H1 (cell line): ENCODE results near the gene THBD. TPM values are rescaled to one million over a fixed set of nuclear protein-coding genes. Genes with fewer than 3 reads are reported as not detected.

Experiments used
- CTCF ChIA-PET: fragments of 300-600 bp; sonication (Branson Sonifier 250); formaldehyde crosslinking; loops from one replicate; lab custom pipeline; 2021; ENCODE audit not compliant: partially characterized antibody; lab: Charles Lee
- POLR2A ChIA-PET: fragments of 300-600 bp; sonication (Branson Sonifier 250); formaldehyde crosslinking; loops from one replicate; lab custom pipeline; 2021; ENCODE audit warnings: inconsistent platforms; ENCODE audit not compliant: partially characterized antibody; lab: Charles Lee
- DNase-seq, 2 experiments: peaks; one replicate each; pipeline versions ENCODE4 v3.0.0 to v3.0.0-alpha.2; 2010 to 2022; ENCODE audit warnings: low spot score in 2 of 2, low read depth in 1 of 2, mixed read lengths in 1 of 2
- FAIRE-seq: peaks from 2 replicates; lab custom pipeline; 2011; peaks lifted over from hg19 to GRCh38; lab: Jason Lieb, UNC
- H2AFZ ChIP-seq: 2 replicates; pipeline ENCODE4 v1.8.1; 2012; ENCODE audit warnings: low read length, inconsistent platforms
- H2AK5ac ChIP-seq: 2 replicates; pipeline ENCODE4 v1.6.1; 2013; ENCODE audit warnings: low read depth, low read length
- H2BK120ac ChIP-seq: replicated peaks from 2 replicates; pipeline ENCODE3; 2013; ENCODE audit warnings: low read depth, low read length, inconsistent platforms
- H2BK12ac ChIP-seq: 2 replicates; pipeline ENCODE4 v1.6.1; 2013; ENCODE audit warnings: low read depth, low read length
- H2BK15ac ChIP-seq: 2 replicates; pipeline ENCODE4 v1.6.1; 2013; ENCODE audit warnings: low read length
- H2BK20ac ChIP-seq: 2 replicates; pipeline ENCODE4 v1.6.1; 2013; ENCODE audit warnings: low read length
- H2BK5ac ChIP-seq: 2 replicates; pipeline ENCODE4 v1.6.1; 2013; ENCODE audit warnings: low read depth, low read length
- H3K14ac ChIP-seq: 2 replicates; pipeline ENCODE4 v1.6.1; 2013; ENCODE audit warnings: inconsistent platforms; ENCODE audit not compliant: insufficient read length
- H3K18ac ChIP-seq: 2 replicates; pipeline ENCODE4 v1.6.1; 2013; ENCODE audit warnings: low read length; ENCODE audit errors: extremely low read depth
- H3K23ac ChIP-seq: 2 replicates; pipeline ENCODE4 v1.6.1; 2013; ENCODE audit warnings: inconsistent platforms; ENCODE audit not compliant: insufficient read length
- H3K23me2 ChIP-seq: 2 replicates; pipeline ENCODE4 v1.6.1; 2013; ENCODE audit warnings: low read depth, low read length
- H3K27ac ChIP-seq: 2 replicates; pipeline ENCODE4 v1.6.1; 2011; ENCODE audit warnings: low read depth, low read length, inconsistent platforms
- H3K27me3 ChIP-seq, 4 experiments: replicated peaks in 1 of 4; 1 replicate in 1 of 4; 2 replicates in 3 of 4; pipeline versions ENCODE4 v1.6.1 to v1.8.1; 2011 to 2013; ENCODE audit warnings: low read length in 3 of 4, mild to moderate bottlenecking in 3 of 4, inconsistent platforms in 2 of 4, mixed read lengths in 2 of 4, moderate library complexity in 1 of 4; ENCODE audit not compliant: control insufficient read depth in 3 of 4, insufficient read depth in 3 of 4; ENCODE audit errors: extremely low read depth in 1 of 4
- H3K36me3 ChIP-seq, 4 experiments: 2 replicates each; pipeline versions ENCODE4 v1.6.1 to v1.8.1; 2011 to 2013; ENCODE audit warnings: mild to moderate bottlenecking in 4 of 4, low read length in 3 of 4, moderate library complexity in 2 of 4, control low read depth in 1 of 4, inconsistent platforms in 1 of 4; ENCODE audit not compliant: insufficient read depth in 4 of 4, control insufficient read depth in 2 of 4
- H3K4ac ChIP-seq: replicated peaks from 2 replicates; pipeline ENCODE3; 2013; ENCODE audit warnings: low read length, low read depth, mixed read lengths, inconsistent platforms; ENCODE audit not compliant: insufficient read length
- H3K4me1 ChIP-seq, 4 experiments: replicated peaks in 1 of 4; 1 replicate in 1 of 4; 2 replicates in 3 of 4; pipeline versions ENCODE4 v1.6.1 to v1.8.1; 2011 to 2013; ENCODE audit warnings: low read length in 3 of 4, inconsistent platforms in 2 of 4, mixed read lengths in 1 of 4; ENCODE audit not compliant: insufficient read depth in 4 of 4, control insufficient read depth in 3 of 4
- H3K4me2 ChIP-seq, 2 experiments: 2 replicates each; pipeline versions ENCODE4 v1.6.1 to v1.8.1; 2011 to 2013; ENCODE audit warnings: low read depth in 2 of 2, low read length in 2 of 2, control low read depth in 1 of 2, inconsistent platforms in 1 of 2, mild to moderate bottlenecking in 1 of 2; ENCODE audit not compliant: insufficient read depth in 1 of 2
- H3K4me3 ChIP-seq, 4 experiments: fragments of 200-600, 300-600 bp in 1 of 4; sonication (generic), shearing (Covaris generic), sonication (Bioruptor Twin) in 1 of 4; 2 replicates each; pipeline versions ENCODE4 v1.5.1 to v1.8.1; 2011 to 2016; ENCODE audit warnings: low read length in 4 of 4, low read depth in 3 of 4, control low read depth in 2 of 4, inconsistent platforms in 2 of 4, mild to moderate bottlenecking in 2 of 4, mixed read lengths in 1 of 4, moderate library complexity in 1 of 4; ENCODE audit not compliant: insufficient read depth in 2 of 4; ENCODE audit errors: extremely low read depth in 1 of 4
- H3K56ac ChIP-seq: replicated peaks from 2 replicates; pipeline ENCODE3; 2013; ENCODE audit warnings: low read depth, mild to moderate bottlenecking, mixed read lengths, low read length, inconsistent platforms; ENCODE audit not compliant: insufficient read length
- H3K79me1 ChIP-seq: 2 replicates; pipeline ENCODE4 v1.6.1; 2013; ENCODE audit warnings: low read depth, low read length, control low read depth
- H3K79me2 ChIP-seq, 2 experiments: 2 replicates each; pipeline versions ENCODE4 v1.6.1 to v1.8.1; 2012 to 2013; ENCODE audit warnings: low read length in 2 of 2, mild to moderate bottlenecking in 2 of 2, inconsistent platforms in 1 of 2; ENCODE audit not compliant: insufficient read depth in 2 of 2, control insufficient read depth in 1 of 2
- H3K9ac ChIP-seq, 4 experiments: replicated peaks in 1 of 4; 1 replicate in 1 of 4; 2 replicates in 3 of 4; pipeline versions ENCODE4 v1.6.1 to v1.8.1; 2011 to 2013; ENCODE audit warnings: low read depth in 3 of 4, low read length in 3 of 4, control low read depth in 2 of 4, mild to moderate bottlenecking in 2 of 4, moderate library complexity in 2 of 4, inconsistent platforms in 1 of 4; ENCODE audit errors: extremely low read depth in 1 of 4
- H3K9me3 ChIP-seq, 2 experiments: 2 replicates each; pipeline versions ENCODE4 v1.6.1 to v1.8.1; 2012 to 2013; ENCODE audit warnings: mild to moderate bottlenecking in 2 of 2, moderate library complexity in 2 of 2, control low read depth in 1 of 2, inconsistent platforms in 1 of 2, low read depth in 1 of 2, low read length in 1 of 2, mixed read lengths in 1 of 2; ENCODE audit not compliant: insufficient read depth in 2 of 2
- H4K20me1 ChIP-seq, 2 experiments: replicated peaks in 1 of 2; 2 replicates each; pipeline versions ENCODE3 to v1.8.1; 2011 to 2013; ENCODE audit warnings: inconsistent platforms in 2 of 2, low read length in 2 of 2, mild to moderate bottlenecking in 1 of 2; ENCODE audit not compliant: insufficient read depth in 2 of 2, control insufficient read depth in 1 of 2
- H4K5ac ChIP-seq: 2 replicates; pipeline ENCODE4 v1.6.1; 2013; ENCODE audit warnings: low read length, low read depth, mixed read lengths, inconsistent platforms; ENCODE audit not compliant: insufficient read length
- H4K8ac ChIP-seq: 2 replicates; pipeline ENCODE4 v1.8.0; 2013; ENCODE audit warnings: mild to moderate bottlenecking, moderate library complexity, low read length, inconsistent platforms; ENCODE audit not compliant: insufficient read depth; ENCODE audit errors: extremely low read depth
- H4K91ac ChIP-seq: replicated peaks from 2 replicates; pipeline ENCODE3; 2013; ENCODE audit warnings: low read length, mixed read lengths, inconsistent platforms; ENCODE audit not compliant: insufficient read length
- ASH2L ChIP-seq: fragments of 200-600, 300-600 bp; sonication (generic); IDR thresholded peaks from one replicate; pipeline ENCODE4 v1.7.1; 2017; ENCODE audit warnings: low read length
- EP300 ChIP-seq, 2 experiments: IDR thresholded peaks; 1 replicate in 1 of 2; 2 replicates in 1 of 2; pipeline ENCODE4 v1.6.1; 2011 to 2012; ENCODE audit warnings: low read depth in 2 of 2, low read length in 2 of 2, mild to moderate bottlenecking in 2 of 2, borderline replicate concordance in 1 of 2, inconsistent platforms in 1 of 2, moderate library complexity in 1 of 2
- FOSL1 ChIP-seq: IDR thresholded peaks from 2 replicates; pipeline ENCODE4 v1.6.1; 2011; ENCODE audit warnings: mild to moderate bottlenecking, low read depth, low read length, moderate library complexity; ENCODE audit not compliant: insufficient read depth
- GABPA ChIP-seq: IDR thresholded peaks from 2 replicates; pipeline ENCODE4 v1.6.1; 2011; ENCODE audit warnings: mild to moderate bottlenecking, low read length, moderate library complexity, borderline replicate concordance; ENCODE audit not compliant: insufficient read depth
- MAFK ChIP-seq: IDR thresholded peaks from 2 replicates; pipeline ENCODE4 v1.6.1; 2012; ENCODE audit warnings: low read depth, mild to moderate bottlenecking, improper control_type of control experiment, low read length
- MAX ChIP-seq: IDR thresholded peaks from 2 replicates; pipeline ENCODE4 v1.6.1; 2012; ENCODE audit warnings: inconsistent platforms
- NANOG ChIP-seq: IDR thresholded peaks from 2 replicates; pipeline ENCODE4 v1.6.1; 2011; ENCODE audit warnings: low read length, low read depth, mild to moderate bottlenecking, inconsistent platforms; ENCODE audit not compliant: insufficient read depth, poor library complexity, severe bottlenecking
- RAD21 ChIP-seq, 2 experiments: IDR thresholded peaks in 1 of 2; conservative IDR thresholded peaks in 1 of 2; 2 replicates each; pipeline ENCODE4 v1.6.1; 2011; ENCODE audit warnings: low read depth in 2 of 2, low read length in 2 of 2, improper control_type of control experiment in 1 of 2, inconsistent platforms in 1 of 2, mild to moderate bottlenecking in 1 of 2, moderate library complexity in 1 of 2
- RBBP5 ChIP-seq: IDR thresholded peaks from 2 replicates; pipeline ENCODE4 v1.7.1; 2012; ENCODE audit warnings: low read depth, mild to moderate bottlenecking, inconsistent platforms, low read length, moderate library complexity, borderline replicate concordance
- RXRA ChIP-seq: IDR thresholded peaks from 2 replicates; pipeline ENCODE4 v1.6.1; 2011; ENCODE audit warnings: low read depth, mild to moderate bottlenecking, low read length, moderate library complexity; ENCODE audit not compliant: insufficient read depth
- SP2 ChIP-seq: IDR thresholded peaks from 2 replicates; pipeline ENCODE4 v1.6.1; 2012; ENCODE audit warnings: mild to moderate bottlenecking, low read length, inconsistent platforms
- TAF7 ChIP-seq: optimal IDR thresholded peaks from 2 replicates; pipeline ENCODE3; 2011; ENCODE audit warnings: low read depth, mild to moderate bottlenecking, inconsistent platforms, low read length, moderate library complexity, borderline replicate concordance
- TEAD4 ChIP-seq: IDR thresholded peaks from 2 replicates; pipeline ENCODE4 v1.6.1; 2012; ENCODE audit warnings: low read depth, low read length, inconsistent platforms, mixed read lengths
- WGBS, 2 experiments: shearing (Covaris generic) in 1 of 2; methylation state at CpG; one replicate each; pipeline versions ENCODE4 v1.1.6 to v1.1.7; 2013 to 2015; ENCODE audit warnings: low lambda C conversion rate in 2 of 2, mixed read lengths in 2 of 2, inconsistent platforms in 1 of 2, low coverage in 1 of 2, missing lambda C conversion rate in 1 of 2; ENCODE audit not compliant: insufficient replicate concordance in 2 of 2, insufficient coverage in 1 of 2, insufficient read length in 1 of 2; ENCODE audit errors: extremely low coverage in 1 of 2, missing lambda C conversion rate in 1 of 2; 5-methylcytosine and 5-hydroxymethylcytosine counted together
- polyA plus RNA-seq, 7 experiments: library from polyadenylated mRNA; depleted of rRNA in 3 of 7; stranded (reverse) in 5 of 7; unstranded in 2 of 7; fragments of >200 nt in 5 of 7; fragments of 200-250 nt in 2 of 7; gene quantifications; 1 replicate in 5 of 7; 2 replicates in 1 of 7; 4 replicates in 1 of 7; pipeline versions ENCODE4 v1.2.1 to v1.2.3, GENCODE V29; 2011 to 2013; ENCODE audit warnings: missing spikeins in 2 of 7, mixed read lengths in 2 of 7
- total RNA-seq: library from RNA; stranded (reverse); fragmentation: NEBNext Ultra II Directional; extraction: Animal tissue kit (Norgen Biotek cat#: 25700); gene quantifications from 2 replicates; pipeline ENCODE4 v1.2.1, GENCODE V29; 2021

THBD gene
- total and polyA plus RNA-seq, 2 of the 8 experiments (the other 6 are each of a cell fraction or from before 2014, with no cell fraction given) = 0.21 to 0.43 TPM

DNA sequence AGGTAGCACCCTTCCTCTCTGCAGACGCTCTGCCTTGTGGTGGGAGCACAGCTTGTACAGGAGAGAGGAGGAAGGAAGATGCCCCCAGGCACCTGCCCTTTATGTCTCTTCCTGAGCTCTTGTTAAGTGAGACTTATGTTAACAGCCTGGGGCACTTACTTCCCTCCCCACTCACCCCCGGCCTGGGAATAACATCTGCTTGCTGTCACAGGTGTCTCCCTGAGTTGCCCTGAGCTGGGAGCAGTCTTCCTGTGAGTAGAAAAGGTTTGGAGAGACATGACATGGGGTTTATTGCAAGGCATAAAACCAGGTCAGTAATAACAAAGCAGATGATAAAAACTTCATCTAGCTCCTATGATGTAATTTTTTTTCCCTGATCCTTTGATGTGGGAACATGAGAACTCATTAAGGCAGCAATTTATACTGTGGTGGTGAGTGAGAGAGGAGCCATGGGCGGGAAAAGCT, 12.4 kb downstream of the THBD start:
- POLR2A ChIA-PET = no interaction called here
- no peak for TF ChIP-seq EP300 (IDR thresholded peaks at IDR 0.05; ENCODE audit: borderline replicate concordance in 1 of 2, low read depth in 2 of 2, low read length in 2 of 2)
- no peak for TF ChIP-seq MAFK
- TF ChIP-seq SP2 = no peak
- no peak for TF ChIP-seq FOSL1
- TF ChIP-seq NANOG = no peak
- no peak for TF ChIP-seq GABPA
- no peak for TF ChIP-seq TEAD4
- no peak for TF ChIP-seq ASH2L
- no peak for TF ChIP-seq MAX
- TF ChIP-seq RBBP5 = no peak
- TF ChIP-seq RXRA = no peak
- no peak for TF ChIP-seq RAD21 (IDR thresholded peaks at IDR 0.05 in 1 of 2, conservative IDR thresholded peaks at IDR 0.05 in 1 of 2; ENCODE audit: low read depth in 2 of 2, low read length in 2 of 2)
- no peak for TF ChIP-seq TAF7

More for the DNA sequence above, 12.4 kb downstream of the THBD start:
- H4K5ac ChIP-seq = no peak overlapping the region
- H3K56ac ChIP-seq = no peak overlapping the region
- H3K4me2 ChIP-seq = no peak overlapping the region
- no peak overlapping the region for H4K91ac ChIP-seq
- H3K9me3 ChIP-seq = peaks cover 0 to 5% of the 10 kb centered on the region in 2 experiments; a peak in 1 of 4 replicates
- H3K27ac ChIP-seq = no peak overlapping the region
- DNase-seq = no peak
- H2BK5ac ChIP-seq = no peak overlapping the region
- no peak overlapping the region for H3K18ac ChIP-seq
- H2AK5ac ChIP-seq = no peak overlapping the region
- H3K36me3 ChIP-seq = no peaks in the 10 kb centered on the region; a peak in 1 of 8 replicates
- no peak for FAIRE-seq
- no peak overlapping the region for H4K8ac ChIP-seq
- H3K23ac ChIP-seq = no peak overlapping the region
- no peak overlapping the region for H3K4ac ChIP-seq
- no peak overlapping the region for H2BK12ac ChIP-seq
- H3K4me3 ChIP-seq = no peak overlapping the region
- no peaks in the 10 kb centered on the region for H3K79me2 ChIP-seq
- no peak overlapping the region for H2BK15ac ChIP-seq
- no peak overlapping the region for H3K14ac ChIP-seq
- H3K79me1 ChIP-seq = no peaks in the 10 kb centered on the region
- no peaks in the 10 kb centered on the region for H4K20me1 ChIP-seq
- H3K27me3 ChIP-seq = peaks cover 21 to 66% (median 50%) of the 10 kb centered on the region in 4 experiments
- no peak overlapping the region for H2AFZ ChIP-seq
- no peak overlapping the region for H2BK20ac ChIP-seq
- CTCF ChIA-PET = interaction anchor here (1.1 to 4.2 kb wide), 3 partner anchors 14 to 198 kb away, joined by 4 to 17 read pairs (median 6); partner anchors contain the start of gene THBD
- H3K9ac ChIP-seq = no peak overlapping the region
- peaks cover 3 to 9% (median 4%) of the 10 kb centered on the region in 4 experiments; a peak in 5 of 7 replicates for H3K4me1 ChIP-seq
- 63% methylated on average over 3 of the region's 3 CpGs; no CpG with 5 or more reads in 1 of the 2 experiments for WGBS, 2 experiments
- no peak overlapping the region for H2BK120ac ChIP-seq
- peaks cover 4% of the 10 kb centered on the region; the same call in 1 of the 2 replicates for H3K23me2 ChIP-seq
